ENCODE results near the gene PCSK1N. TPM values are rescaled to one million over a fixed set of nuclear protein-coding genes. Genes with fewer than 3 reads are reported as not detected.
"Not testable (repeated sequence)": the region's sequence is repeated elsewhere in the genome, so short reads cannot be mapped to it uniquely, and the experiment has no call there.

PCSK1N gene
- total RNA-seq, 1 donor from 2014 or later = 0.30 TPM

DNA sequence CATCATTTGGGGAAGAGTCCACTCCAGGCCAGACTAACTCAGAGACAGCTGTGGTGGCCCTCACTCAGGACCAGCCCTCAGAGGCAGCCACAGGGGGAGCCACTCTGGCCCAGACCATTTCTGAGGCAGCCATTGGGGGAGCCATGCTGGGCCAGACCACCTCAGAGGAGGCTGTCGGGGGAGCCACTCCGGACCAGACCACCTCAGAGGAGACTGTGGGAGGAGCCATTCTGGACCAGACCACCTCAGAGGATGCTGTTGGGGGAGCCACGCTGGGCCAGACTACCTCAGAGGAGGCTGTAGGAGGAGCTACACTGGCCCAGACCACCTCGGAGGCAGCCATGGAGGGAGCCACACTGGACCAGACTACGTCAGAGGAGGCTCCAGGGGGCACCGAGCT is 12.4 kb downstream of the PCSK1N start:
- no peak for DNase-seq

GRCh38 chrX:48819394-48819793 is 16.0 kb downstream of the PCSK1N start:
- DNase-seq = not testable (repeated sequence)

GRCh38 chrX:48818866-48819265 is 16.5 kb downstream of the PCSK1N start:
- DNase-seq = no peak

DNA sequence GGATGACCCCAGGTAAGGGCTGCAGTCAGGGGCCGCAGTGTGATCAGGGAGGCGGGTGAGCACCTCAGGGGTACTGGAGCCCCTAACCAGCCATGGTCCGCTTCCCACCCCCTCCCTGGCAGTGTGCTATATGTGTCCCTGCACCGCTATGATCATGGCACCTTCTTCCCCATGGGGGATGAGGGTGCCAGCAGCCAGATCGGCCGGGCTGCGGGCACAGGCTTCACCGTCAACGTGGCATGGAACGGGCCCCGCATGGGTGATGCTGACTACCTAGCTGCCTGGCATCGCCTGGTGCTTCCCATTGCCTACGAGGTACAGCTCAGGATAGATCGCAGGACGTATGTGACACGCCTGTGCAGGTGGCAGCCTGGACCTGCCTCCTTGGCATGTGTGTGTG is 17.3 kb downstream of the PCSK1N start:
- no peak for DNase-seq

- DNase-seq = no peak
These were observed 19.2 kb downstream of the PCSK1N start for GRCh38 chrX:48816014-48816810.

DNA sequence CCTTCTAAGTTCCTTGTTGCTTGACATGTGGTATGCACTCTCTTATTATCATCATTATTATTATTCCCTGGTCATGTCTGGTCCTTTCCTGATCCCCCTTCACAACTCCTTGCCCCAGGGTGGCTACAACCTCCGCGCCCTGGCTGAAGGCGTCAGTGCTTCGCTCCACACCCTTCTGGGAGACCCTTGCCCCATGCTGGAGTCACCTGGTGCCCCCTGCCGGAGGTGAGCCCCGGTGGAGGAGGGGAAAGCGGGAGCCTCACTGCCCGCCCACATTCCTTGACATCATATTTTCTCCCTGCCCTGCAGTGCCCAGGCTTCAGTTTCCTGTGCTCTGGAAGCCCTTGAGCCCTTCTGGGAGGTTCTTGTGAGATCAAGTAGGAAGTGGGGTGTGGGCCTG is 20.1 kb downstream of the PCSK1N start:
- DNase-seq = no peak

DNA sequence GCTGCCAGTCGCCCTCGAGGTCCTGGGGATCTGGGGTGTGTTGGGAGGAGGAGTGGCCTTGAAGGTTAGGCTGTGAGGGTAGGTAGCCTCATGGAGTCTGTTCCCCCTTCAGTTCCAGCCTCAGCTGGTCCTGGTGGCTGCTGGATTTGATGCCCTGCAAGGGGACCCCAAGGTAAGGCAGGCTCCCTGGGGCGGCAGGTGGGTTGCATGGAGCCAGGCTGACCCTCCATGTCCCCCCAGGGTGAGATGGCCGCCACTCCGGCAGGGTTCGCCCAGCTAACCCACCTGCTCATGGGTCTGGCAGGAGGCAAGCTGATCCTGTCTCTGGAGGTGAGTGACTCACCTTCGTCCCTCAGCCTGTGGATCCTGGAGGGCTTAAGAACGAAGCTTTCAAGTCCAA is 20.7 kb downstream of the PCSK1N start:
- DNase-seq = no peak

GRCh38 chrX:48813644-48814043 is 21.8 kb downstream of the PCSK1N start:
- no peak for DNase-seq

- no peak for DNase-seq
These were observed 29.3 kb downstream of the PCSK1N start for GRCh38 chrX:48806081-48806480.

DNA sequence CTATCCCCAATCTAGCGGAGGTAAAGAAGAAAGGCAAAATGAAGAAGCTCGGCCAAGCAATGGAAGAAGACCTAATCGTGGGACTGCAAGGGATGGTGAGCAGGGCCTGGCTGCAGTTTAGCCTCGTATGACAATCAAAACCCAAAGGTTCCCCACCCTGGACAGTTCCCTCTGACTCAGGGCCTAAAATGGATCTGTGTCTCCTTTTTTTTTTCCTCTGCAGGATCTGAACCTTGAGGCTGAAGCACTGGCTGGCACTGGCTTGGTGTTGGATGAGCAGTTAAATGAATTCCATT is 32.6 kb downstream of the PCSK1N start:
- no peak for DNase-seq

DNA sequence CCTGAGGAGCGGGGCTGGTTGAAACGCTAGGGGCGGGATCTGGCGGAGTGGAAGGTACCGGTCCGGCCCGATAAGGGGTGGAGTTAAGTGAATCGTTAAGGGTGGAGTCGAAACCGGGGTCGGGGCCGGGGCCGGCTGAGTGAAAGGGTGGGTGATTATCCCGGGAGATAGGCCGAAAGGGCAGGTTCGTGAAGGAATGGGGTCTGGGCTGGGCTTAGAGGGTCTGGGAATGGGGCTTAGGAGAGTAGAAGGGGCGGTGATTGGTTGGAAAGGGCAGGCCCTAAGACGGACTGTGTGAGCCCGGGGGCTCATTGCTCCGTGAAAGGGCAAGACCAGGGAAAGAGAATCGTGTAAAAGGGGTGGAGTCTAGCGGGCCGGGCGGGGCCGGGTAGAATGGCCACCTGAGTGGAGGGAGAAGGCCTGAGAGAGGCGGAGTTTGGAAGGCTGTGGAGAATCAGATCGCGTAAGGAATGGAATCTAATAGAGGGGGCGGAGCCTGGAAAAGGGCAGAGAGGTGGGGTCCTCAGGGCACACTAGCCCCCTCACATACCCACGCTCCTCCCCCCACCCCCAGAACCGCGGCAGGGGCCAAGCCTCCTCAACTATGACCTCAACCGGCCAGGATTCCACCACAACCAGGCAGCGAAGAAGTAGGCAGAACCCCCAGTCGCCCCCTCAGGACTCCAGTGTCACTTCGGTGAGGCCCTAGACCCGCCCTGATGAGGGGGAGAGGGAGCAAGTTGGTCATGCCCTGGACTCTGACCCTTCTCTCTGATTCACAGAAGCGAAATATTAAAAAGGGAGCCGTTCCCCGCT is 33.1 kb downstream of the PCSK1N start:
- DNase-seq = peak; percentile 53

DNA sequence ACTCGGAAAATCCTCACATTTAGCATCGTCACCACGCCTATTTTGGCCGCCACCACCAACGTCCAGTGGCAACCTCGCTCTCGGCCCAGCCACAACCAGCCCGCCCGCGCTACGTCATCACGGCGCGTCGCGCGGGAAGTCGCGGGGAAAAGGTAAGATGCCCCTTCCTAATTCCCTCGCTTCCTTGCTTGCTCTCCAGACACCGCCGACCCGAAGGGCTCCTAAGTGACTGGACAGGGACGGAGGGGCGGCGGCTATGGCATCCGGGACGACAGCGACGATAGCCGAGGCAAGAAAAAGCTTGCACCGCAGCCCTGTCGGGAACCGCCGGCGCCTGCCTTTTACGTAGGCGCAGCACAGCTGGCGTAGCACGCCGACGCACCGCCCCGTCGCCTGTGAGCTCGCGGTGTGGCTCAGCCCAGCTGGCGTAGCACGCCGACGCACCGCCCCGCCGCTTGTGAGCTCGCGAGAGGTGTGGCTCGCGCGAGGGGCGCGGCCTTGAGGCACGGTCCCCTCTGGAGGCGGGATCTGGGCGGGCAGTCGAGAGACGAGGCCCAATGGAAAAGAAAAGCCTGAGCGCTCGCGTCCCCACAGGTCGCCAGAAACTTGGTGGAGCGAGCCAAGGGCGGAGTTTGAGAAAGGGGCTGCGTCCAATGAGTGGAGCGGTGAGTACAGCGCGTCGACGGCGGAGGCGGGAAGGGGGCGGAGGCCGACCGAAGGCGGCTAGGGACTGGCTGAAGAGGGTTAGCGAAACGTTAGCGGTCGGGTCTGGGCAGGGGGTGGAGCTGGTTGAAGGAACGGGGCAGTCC is 33.9 kb downstream of the PCSK1N start, which contains the start of gene HDAC6:
Gene HDAC6 (plus strand): TSS at position 788 of the 809 bp plus-strand sequence. CDS start 626 bp downstream, outside the sequence.
- peak; percentile 97 for DNase-seq

- peak; percentile 61 for DNase-seq
These were observed 34.7 kb downstream of the PCSK1N start for GRCh38 chrX:48800574-48801279.

DNA sequence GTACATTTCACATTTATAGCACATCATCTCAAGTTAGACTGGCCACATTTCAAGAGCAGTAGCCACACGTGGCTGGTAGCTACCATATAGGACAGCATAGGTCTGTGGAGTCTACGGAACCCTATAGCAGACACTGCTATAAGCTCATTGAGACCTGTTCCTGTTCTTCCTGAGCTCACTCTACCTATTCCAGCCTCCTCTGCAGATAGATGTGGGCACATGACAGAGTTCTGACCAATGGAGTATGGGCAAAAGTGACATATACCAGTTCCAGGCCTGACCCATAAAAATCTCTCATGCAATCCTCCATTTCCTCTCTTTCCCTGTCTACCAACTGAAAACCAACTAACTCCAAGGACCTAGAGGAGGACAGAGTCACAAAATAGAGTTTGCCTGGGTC is 37.1 kb downstream of the PCSK1N start:
- DNase-seq = no peak

- DNase-seq = no peak
These were observed 40.4 kb downstream of the PCSK1N start for GRCh38 chrX:48794911-48795515.

DNA sequence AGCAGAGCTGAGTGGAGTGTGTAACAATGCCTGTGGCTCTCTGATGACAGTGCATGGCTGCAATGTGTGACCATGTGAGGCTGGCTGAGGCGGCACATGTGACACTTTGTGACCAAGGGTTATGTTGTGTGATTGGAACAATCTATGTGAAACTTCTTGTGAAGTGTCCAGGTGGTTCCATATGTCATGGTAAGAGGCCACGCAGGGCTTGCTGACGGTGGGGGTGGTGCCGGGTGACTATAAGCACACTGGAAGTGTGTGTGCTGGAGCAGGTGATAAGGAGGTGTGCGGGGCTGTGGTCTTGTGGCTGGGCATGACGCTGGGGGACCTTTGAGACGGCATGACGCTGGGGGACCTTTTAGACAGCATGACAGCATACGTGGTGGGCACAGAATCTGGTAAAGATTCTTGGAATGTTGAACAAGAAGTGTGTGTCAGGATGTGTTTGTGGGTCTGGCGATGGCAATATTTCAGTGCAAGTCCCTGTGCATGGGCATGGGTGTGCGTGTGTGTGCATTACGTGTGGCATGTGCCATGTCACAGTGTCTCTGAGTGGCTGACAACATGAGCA is 41.0 kb downstream of the PCSK1N start:
- no peak for DNase-seq

DNA sequence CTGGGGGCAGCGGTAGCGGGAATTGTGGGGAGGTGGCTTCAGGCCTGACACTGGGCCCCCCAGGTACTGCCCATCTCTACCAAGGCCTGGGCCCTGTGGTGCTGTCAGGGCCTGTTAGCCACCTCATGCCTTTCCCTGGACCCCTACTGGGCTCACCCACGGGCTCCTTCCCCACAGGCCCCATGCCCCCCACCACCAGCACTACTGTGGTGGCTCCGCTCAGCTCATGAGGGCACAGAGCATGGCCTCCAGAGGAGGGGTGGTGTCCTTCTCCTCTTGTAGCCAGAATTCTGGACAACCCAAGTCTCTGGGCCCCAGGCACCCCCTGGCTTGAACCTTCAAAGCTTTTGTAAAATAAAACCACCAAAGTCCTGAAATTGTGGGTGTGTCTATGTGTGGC is 41.5 kb downstream of the PCSK1N start:
- no peak for DNase-seq

DNA sequence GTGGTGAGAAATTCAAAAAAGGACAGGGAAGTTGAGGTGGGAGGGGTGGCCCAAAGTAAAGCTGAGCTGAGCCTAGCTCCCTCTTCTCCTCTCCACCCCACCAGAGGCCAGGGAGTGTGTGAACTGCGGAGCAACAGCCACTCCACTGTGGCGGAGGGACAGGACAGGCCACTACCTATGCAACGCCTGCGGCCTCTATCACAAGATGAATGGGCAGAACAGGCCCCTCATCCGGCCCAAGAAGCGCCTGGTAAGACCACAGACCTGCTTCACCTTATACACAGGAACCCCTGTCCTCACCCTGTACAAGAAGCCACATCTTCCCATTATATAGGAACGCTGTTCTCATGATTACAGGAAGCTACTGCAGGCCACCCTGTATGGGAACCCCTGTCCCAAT is 43.2 kb downstream of the PCSK1N start:
- DNase-seq = no peak

DNA sequence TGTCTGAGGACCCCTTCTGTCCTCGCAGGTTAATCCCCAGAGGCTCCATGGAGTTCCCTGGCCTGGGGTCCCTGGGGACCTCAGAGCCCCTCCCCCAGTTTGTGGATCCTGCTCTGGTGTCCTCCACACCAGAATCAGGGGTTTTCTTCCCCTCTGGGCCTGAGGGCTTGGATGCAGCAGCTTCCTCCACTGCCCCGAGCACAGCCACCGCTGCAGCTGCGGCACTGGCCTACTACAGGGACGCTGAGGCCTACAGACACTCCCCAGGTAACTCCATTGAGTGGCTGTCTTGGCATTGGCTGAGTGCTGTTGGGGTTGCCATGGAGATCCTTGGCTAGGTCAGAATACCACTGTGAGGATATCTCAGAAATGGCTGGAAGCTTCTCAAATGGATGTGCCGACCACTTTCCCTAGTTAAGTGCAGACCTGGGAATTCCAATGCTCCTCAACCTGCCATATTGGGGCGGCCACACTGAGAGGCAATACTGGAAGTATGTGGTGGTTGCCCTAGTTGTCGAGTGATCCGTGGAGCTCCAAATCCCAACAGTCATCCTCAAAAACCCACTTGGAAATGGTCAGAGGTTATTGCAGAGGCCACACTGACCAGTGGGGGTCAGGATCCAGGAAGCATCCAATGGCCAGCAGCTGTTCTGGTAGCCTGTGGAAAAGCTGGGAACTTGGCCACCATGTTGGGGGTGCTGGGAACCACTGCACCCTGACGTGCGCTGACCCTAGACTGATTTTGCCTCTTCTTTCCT is 44.2 kb downstream of the PCSK1N start:
- DNase-seq = no peak

- no peak for DNase-seq
These were observed 44.9 kb downstream of the PCSK1N start for GRCh38 chrX:48790477-48790876.
